ENCODE data around the gene ZFAND3. TPM values are rescaled to one million over a fixed set of nuclear protein-coding genes. Genes with fewer than 3 reads are reported as not detected.

The ZFAND3 gene
- total and polyA plus RNA-seq, 2 donors (not counting 1 experiment from before 2014, with no cell fraction given), result 13.5 to 58.3 TPM

- intact Hi-C loops (cut with micrococcal nuclease), result no loop called here
- peaks cover 0 to 14% of the 10 kb centered on the region in 2 experiments for H3K36me3 ChIP-seq (replicated peaks in 1 of 2; ENCODE audit: control extremely low read depth in 1 of 2, control insufficient read depth in 1 of 2, extremely low read depth in 1 of 2, insufficient read depth in 2 of 2, low read length in 1 of 2)
- peak overlapping the region; percentile 10 for H3K27ac Mint-ChIP-seq
- no peak overlapping the region for H3K27ac ChIP-seq (ENCODE audit: low read length in 2 of 2)
- TF ChIP-seq EZH2 (IDR thresholded peaks at IDR 0.05; ENCODE audit: borderline replicate concordance, insufficient read depth, low read depth, low read length, poor library complexity, severe bottlenecking), result no peak
- no peak for TF ChIP-seq CTCF (IDR thresholded peaks at IDR 0.05)
- DNase-seq (no peak), ATAC-seq (ENCODE audit: low read depth) (no peak)
- no peaks in the 10 kb centered on the region for H3K27me3 ChIP-seq (replicated peaks in 1 of 4; ENCODE audit: control extremely low read depth in 1 of 4, control insufficient read depth in 3 of 4, insufficient read depth in 4 of 4, low read length in 3 of 4)
- H3K4me3 ChIP-seq (ENCODE audit: control extremely low read depth in 1 of 5, extremely low read depth in 1 of 5, insufficient read depth in 1 of 5, low read depth in 2 of 5, low read length in 4 of 5), result no peak overlapping the region
- H3K27me3 Mint-ChIP-seq, result no peaks in the 10 kb centered on the region
- POLR2A ChIA-PET, result no interaction called here
- no peak overlapping the region for H3K4me2 ChIP-seq (replicated peaks; ENCODE audit: low read depth, low read length, poor library complexity, severe bottlenecking)
- no peaks in the 10 kb centered on the region for H3K79me2 ChIP-seq (ENCODE audit: control insufficient read depth, insufficient read depth, low read length)
- no peaks in the 10 kb centered on the region for H4K20me1 ChIP-seq (ENCODE audit: control insufficient read depth, insufficient read depth, low read length, poor library complexity, severe bottlenecking)
- H2AFZ ChIP-seq (ENCODE audit: insufficient read depth, low read depth, low read length, poor library complexity, severe bottlenecking), result no peak overlapping the region
- 96% methylated on average over 10 of the region's 11 CpGs for WGBS (ENCODE audit: insufficient coverage)
- CTCF ChIA-PET, result no interaction called here
- no peak overlapping the region for H3K4me3 Mint-ChIP-seq
- H3K4me1 ChIP-seq (ENCODE audit: control insufficient read depth in 2 of 2, insufficient read depth in 2 of 2, low read length in 2 of 2), result no peaks in the 10 kb centered on the region
- no peak overlapping the region for H3K9ac ChIP-seq (ENCODE audit: low read length)
- H3K9me3 Mint-ChIP-seq (ENCODE audit: insufficient read depth), result no peaks in the 10 kb centered on the region
- no peaks in the 10 kb centered on the region for H3K4me1 Mint-ChIP-seq
- no peaks in the 10 kb centered on the region for H3K9me3 ChIP-seq (ENCODE audit: control extremely low read depth in 1 of 3, control insufficient read depth in 2 of 3, insufficient read depth in 1 of 3, low read length in 2 of 3)
Observed at GRCh38 chr6:38184585-38185080, 365.1 kb downstream of the ZFAND3 start.

- no peaks in the 10 kb centered on the region for H3K9me3 Mint-ChIP-seq (ENCODE audit: insufficient read depth)
- no peak for ATAC-seq (ENCODE audit: low read depth)
- POLR2A ChIA-PET, result no interaction called here
- Histone ChIP-seq H2AFZ (ENCODE audit: insufficient read depth, low read depth, low read length, poor library complexity, severe bottlenecking) (no peak overlapping the region), H3K79me2 (ENCODE audit: control insufficient read depth, insufficient read depth, low read length) (no peaks in the 10 kb centered on the region), H3K27me3 (replicated peaks in 1 of 4; ENCODE audit: control extremely low read depth in 1 of 4, control insufficient read depth in 3 of 4, insufficient read depth in 4 of 4, low read length in 3 of 4) (no peaks in the 10 kb centered on the region), H4K20me1 (ENCODE audit: control insufficient read depth, insufficient read depth, low read length, poor library complexity, severe bottlenecking) (no peaks in the 10 kb centered on the region), H3K27ac (ENCODE audit: low read length in 2 of 2) (no peak overlapping the region), H3K9me3 (ENCODE audit: control extremely low read depth in 1 of 3, control insufficient read depth in 2 of 3, insufficient read depth in 1 of 3, low read length in 2 of 3) (no peaks in the 10 kb centered on the region), H3K4me1 (ENCODE audit: control insufficient read depth in 2 of 2, insufficient read depth in 2 of 2, low read length in 2 of 2) (no peaks in the 10 kb centered on the region), H3K4me3 (ENCODE audit: control extremely low read depth in 1 of 5, extremely low read depth in 1 of 5, insufficient read depth in 1 of 5, low read depth in 2 of 5, low read length in 4 of 5) (no peak overlapping the region), H3K4me2 (replicated peaks; ENCODE audit: low read depth, low read length, poor library complexity, severe bottlenecking) (no peak overlapping the region), H3K36me3 (replicated peaks in 1 of 2; ENCODE audit: control extremely low read depth in 1 of 2, control insufficient read depth in 1 of 2, extremely low read depth in 1 of 2, insufficient read depth in 2 of 2, low read length in 1 of 2) (peaks cover 0 to 14% of the 10 kb centered on the region in 2 experiments), H3K9ac (ENCODE audit: low read length) (no peak overlapping the region)
- no peak overlapping the region for H3K4me3 Mint-ChIP-seq
- CTCF ChIA-PET, result no interaction called here
- 98% methylated on average over 6 of the region's 6 CpGs for WGBS (ENCODE audit: insufficient coverage)
- intact Hi-C loops (cut with micrococcal nuclease), result no loop called here
- no peak for TF ChIP-seq CTCF (IDR thresholded peaks at IDR 0.05)
- TF ChIP-seq EZH2 (IDR thresholded peaks at IDR 0.05; ENCODE audit: borderline replicate concordance, insufficient read depth, low read depth, low read length, poor library complexity, severe bottlenecking), result no peak
- no peaks in the 10 kb centered on the region for H3K27me3 Mint-ChIP-seq
- H3K27ac Mint-ChIP-seq, result no peak overlapping the region
- no peak for DNase-seq
- no peaks in the 10 kb centered on the region for H3K4me1 Mint-ChIP-seq
Observed at GRCh38 chr6:38185244-38185643, 365.7 kb downstream of the ZFAND3 start.
